GM19239 (cell line): ENCODE data around the gene SOX12.
"Not testable (repeated sequence)": the region's sequence is repeated elsewhere in the genome, so short reads cannot be mapped to it uniquely, and the experiment has no call there.

Experiments used
- DNase-seq: peaks from one replicate; pipeline ENCODE4 v3.0.0; 2011; ENCODE audit warnings: low spot score; ENCODE audit not compliant: insufficient read length
- FAIRE-seq: peaks from 2 replicates; lab custom pipeline; 2011; peaks lifted over from hg19 to GRCh38; lab: Jason Lieb, UNC

Gene SOX12

GRCh38 chr20:328027-328974 is 2.9 kb downstream of the SOX12 start:
- FAIRE-seq = no peak

DNA sequence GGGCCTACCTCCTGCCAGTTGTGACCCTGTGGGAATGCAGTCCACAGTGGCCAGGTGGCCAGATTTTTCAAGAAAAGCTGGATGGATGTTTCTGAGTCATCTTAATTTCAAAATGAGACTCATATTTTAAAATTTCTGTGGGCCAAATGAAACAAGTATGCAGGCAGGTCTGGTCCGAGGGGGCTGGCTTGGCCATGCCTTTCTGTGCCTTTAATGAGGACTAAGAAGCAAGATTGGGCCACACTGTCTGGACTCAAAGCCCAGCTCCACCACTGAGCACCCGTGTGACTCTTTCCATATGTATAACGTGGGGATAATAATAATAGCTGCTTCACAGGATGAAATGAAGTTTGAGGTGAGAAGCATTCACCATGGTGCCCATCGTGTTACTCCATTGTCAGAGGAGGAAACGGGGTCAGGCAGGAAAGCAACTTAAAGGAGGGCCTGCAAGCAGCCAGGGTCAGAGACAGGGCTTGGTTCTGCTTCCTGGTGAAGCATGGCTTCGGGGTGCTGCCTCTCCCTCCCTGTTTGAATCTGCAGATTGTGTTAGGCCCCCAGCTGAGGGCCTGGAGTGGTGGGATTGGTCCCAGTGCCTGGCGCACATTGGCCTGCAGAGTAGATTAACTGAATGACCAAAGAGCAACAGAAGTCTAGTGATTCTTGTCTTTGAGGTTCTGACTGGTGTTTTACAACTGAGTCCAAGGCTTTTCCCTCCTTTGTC is 3.8 kb downstream of the SOX12 start:
- DNase-seq = no peak
- no peak for FAIRE-seq

More at GRCh38 chr20:328027-328974, 2.9 kb downstream of the SOX12 start:
- DNase-seq = no peak

DNA sequence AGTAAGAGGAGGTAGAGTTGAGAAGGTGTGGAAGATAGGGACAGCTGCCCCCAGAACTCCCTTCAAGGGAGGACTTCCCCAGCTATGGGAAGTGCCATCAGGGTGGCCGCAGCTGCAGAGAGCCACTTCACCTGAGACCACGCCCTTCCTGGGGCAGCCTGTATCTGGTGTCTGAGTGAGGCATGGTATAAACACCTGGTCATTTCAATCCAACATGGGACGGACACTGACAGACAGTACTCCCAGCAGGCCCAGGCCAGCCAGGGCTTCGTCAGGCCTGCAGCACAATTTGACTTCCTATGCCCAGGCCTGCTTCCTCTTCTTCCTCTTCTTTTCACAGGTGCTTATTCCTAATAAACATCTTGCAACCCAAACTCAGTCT is 4.5 kb downstream of the SOX12 start:
- DNase-seq = no peak

GRCh38 chr20:330233-331149 is 5.1 kb downstream of the SOX12 start:
- FAIRE-seq (peak; percentile 97), DNase-seq (peak; percentile 67)

More for the DNA sequence above, 4.5 kb downstream of the SOX12 start:
- FAIRE-seq = no peak

DNA sequence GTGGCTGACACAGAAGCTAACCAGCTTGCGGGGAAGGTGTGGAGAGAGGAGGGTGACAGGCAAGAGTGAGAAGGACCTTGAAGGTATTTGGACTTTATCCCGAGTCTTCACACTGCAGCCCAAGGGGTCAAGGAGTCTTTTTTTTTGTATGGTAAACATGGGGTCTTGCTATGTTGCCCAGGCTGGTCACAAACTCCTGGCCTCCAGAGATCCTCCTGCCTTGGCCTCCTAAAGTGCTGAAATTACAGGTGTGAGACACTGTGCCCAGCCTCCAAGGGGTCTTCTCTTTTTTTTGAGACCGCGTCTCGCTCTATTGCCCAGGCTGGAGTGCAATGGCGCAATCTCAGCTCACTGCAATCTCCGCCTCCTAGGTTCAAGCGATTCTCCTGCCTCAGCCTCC is 9.2 kb downstream of the SOX12 start:
- FAIRE-seq (no peak), DNase-seq (no peak)

- FAIRE-seq, DNase-seq: not testable (repeated sequence)
These were observed 10.7 kb downstream of the SOX12 start for GRCh38 chr20:336040-336439.

GRCh38 chr20:341682-342081 is 16.3 kb downstream of the SOX12 start:
- DNase-seq = no peak
- no peak for FAIRE-seq

GRCh38 chr20:343107-343506 is 17.8 kb downstream of the SOX12 start:
- DNase-seq (no peak), FAIRE-seq (no peak)

DNA sequence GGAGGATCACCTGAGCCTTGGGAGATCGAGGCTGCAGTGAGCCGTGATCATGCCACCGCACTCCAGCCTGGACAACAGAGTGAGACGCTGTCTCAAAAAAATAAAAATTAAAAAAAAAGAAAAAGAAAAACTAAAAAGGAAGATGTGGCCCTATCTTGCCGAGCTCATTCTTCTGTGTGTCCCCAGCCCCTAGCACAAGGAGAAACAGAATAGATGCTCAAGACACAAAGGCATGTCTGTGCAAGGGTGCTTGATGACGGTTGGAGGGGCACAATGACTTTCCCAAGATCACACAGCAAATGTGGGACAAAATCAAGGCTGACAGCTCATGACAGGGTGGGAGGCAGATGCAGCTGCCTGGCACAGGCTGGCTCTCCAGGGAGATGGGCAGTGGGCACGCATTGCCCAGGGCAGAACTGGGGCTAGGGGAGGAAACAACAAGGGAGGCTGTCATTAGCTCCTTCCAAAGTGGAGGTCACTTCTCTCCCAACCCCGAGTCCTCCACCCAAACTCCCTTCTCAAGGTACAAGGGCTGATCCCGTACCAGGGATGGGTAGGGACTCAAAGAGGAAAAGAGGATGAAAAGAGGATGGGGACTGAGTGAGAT is 20.8 kb downstream of the SOX12 start:
- FAIRE-seq (no peak), DNase-seq (no peak)

- DNase-seq (peak; percentile 59), FAIRE-seq (peak; percentile 60)
These were observed 21.4 kb downstream of the SOX12 start, which contains the start of gene NRSN2 for GRCh38 chr20:346640-347316. Gene NRSN2 (plus strand): TSS chr20:347111. CDS start chr20:349644, 2,533 bp downstream.

GRCh38 chr20:347317-347639 is 21.9 kb downstream of the SOX12 start:
- no peak for DNase-seq
- FAIRE-seq = no peak

DNA sequence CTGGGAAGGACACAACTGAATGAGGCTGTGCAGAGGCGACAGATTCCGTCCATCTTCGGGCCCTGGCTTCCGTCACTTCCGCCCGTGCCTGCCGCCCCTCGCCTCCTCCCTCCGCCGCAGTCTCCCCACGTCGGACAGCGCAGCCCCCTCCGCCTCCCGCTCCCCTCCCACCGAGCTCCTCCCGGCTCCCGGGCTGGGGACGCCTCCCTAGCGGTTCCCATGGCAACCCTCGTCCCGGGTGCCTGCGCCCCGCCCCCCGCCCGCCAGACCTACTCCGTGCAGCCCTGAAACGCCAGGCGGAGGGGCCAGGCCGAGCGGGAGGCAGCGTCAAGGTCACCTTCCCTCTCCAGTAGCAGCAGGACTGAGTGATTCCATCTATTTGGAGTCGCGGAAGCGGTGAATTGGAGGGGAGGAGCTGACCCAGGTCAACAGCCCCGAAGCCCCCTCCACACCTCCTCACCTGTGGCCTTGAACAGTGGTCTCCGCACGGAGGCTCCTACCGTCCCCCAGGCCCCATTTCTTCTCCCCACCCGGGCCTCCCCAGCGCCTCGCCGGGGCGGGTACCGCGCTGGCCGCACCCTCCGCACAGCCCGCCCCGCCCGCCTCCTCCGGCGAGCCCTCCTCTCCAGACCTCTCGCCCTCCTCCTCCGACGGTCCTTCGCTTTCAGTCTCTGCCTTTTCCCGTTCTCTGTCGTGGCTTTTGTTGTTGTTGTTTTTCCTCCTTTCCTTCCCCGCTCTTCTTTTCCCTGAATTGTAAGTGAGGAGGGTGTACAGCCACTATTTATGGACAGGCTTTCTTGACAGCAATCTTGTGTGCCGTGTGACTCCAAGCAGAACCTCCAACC is 22.5 kb downstream of the SOX12 start:
- FAIRE-seq (peak; percentile 91), DNase-seq (peak; percentile 88)

GRCh38 chr20:348972-349841 is 23.9 kb downstream of the SOX12 start:
- DNase-seq (no peak), FAIRE-seq (no peak)

- no peak for DNase-seq
- no peak for FAIRE-seq
These were observed 27.8 kb downstream of the SOX12 start for GRCh38 chr20:353166-353565.

- DNase-seq (peak; percentile 87), FAIRE-seq (peak; percentile 98)
These were observed 29.1 kb downstream of the SOX12 start for GRCh38 chr20:354298-354977.

DNA sequence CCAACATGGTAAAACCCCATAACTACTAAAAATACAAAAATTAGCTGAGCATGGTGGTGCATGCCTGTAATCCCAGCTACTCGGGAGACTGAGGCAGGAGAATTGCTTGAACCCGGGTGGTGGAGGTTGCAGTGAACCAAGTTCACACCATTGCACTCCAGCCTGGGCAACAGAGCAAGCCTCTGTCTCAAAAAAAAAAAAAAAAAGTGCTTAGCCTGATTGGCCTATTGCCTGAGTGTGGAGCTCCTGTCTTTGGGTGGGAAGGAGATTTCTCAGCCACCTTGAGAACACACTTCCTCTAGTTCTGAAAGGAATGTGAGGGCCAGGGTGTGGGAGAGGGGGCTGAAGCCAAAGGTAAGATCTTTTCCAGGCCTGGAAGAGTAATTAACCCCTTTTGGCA is 30.8 kb downstream of the SOX12 start:
- FAIRE-seq, DNase-seq: not testable (repeated sequence)

GRCh38 chr20:356745-357144 is 31.4 kb downstream of the SOX12 start:
- DNase-seq (no peak), FAIRE-seq (no peak)
